Neural progenitor cell (in vitro differentiated cells): ENCODE measurements around the gene MFRP.

Experiments
- EZH2 ChIP-seq: fragments of 200-600 bp; sonication (generic); IDR thresholded peaks from 2 replicates; pipeline ENCODE4 v1.6.1; 2017; ENCODE audit warnings: antibody characterized with exemption, mild to moderate bottlenecking, moderate library complexity
- TF ChIP-seq, protein P1 (sequence below): fragments of 200-600 bp; sonication (generic); IDR thresholded peaks from 2 replicates; pipeline ENCODE4 v1.5.1; 2017; ENCODE audit warnings: antibody characterized with exemption, mild to moderate bottlenecking

DNA sequence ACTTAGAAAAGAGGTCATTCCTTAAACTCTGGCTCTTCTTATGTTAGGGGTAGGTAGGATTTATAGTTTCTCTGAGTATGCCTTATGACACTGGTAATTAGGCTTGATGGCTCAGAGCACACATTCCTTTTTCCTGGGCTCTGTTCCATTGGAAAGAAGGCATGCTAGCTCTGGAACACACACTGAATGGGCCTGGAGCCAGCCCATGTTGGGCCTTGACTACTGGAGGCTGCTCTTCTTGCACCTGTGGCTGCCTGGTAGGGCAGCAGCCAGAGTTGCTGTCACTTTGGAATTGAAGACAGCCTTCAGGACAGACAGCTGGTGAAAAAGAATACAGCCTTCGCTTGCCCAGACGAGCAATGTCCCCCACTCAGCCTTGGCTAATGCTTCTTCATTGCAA, 47.8 kb downstream of the MFRP start:
- TF ChIP-seq, protein P1, sequence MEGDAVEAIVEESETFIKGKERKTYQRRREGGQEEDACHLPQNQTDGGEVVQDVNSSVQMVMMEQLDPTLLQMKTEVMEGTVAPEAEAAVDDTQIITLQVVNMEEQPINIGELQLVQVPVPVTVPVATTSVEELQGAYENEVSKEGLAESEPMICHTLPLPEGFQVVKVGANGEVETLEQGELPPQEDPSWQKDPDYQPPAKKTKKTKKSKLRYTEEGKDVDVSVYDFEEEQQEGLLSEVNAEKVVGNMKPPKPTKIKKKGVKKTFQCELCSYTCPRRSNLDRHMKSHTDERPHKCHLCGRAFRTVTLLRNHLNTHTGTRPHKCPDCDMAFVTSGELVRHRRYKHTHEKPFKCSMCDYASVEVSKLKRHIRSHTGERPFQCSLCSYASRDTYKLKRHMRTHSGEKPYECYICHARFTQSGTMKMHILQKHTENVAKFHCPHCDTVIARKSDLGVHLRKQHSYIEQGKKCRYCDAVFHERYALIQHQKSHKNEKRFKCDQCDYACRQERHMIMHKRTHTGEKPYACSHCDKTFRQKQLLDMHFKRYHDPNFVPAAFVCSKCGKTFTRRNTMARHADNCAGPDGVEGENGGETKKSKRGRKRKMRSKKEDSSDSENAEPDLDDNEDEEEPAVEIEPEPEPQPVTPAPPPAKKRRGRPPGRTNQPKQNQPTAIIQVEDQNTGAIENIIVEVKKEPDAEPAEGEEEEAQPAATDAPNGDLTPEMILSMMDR = no peak
- TF ChIP-seq EZH2 = no peak
